Hepatic stellate cell (primary cell): ENCODE data around the gene BARX1.
"Not testable (repeated sequence)": the region's sequence is repeated elsewhere in the genome, so short reads cannot be mapped to it uniquely, and the experiment has no call there.

Source experiments
- DNase-seq: peaks from one replicate; pipeline ENCODE4 v3.0.0; 2011; ENCODE audit warnings: low spot score

Gene BARX1

GRCh38 chr9:93965830-93966577 is 10.8 kb upstream of the BARX1 start:
- DNase-seq, result peak; percentile 1

- DNase-seq, result peak; percentile 2
Measured at GRCh38 chr9:93964685-93965084, 9.5 kb upstream of the BARX1 start.

GRCh38 chr9:93963969-93964368 is 8.8 kb upstream of the BARX1 start:
- peak; percentile 2 for DNase-seq

GRCh38 chr9:93963489-93963888 is 8.3 kb upstream of the BARX1 start:
- not testable (repeated sequence) for DNase-seq

GRCh38 chr9:93962561-93963440 is 7.6 kb upstream of the BARX1 start:
- DNase-seq, result peak; percentile 87

GRCh38 chr9:93962017-93962416 is 6.9 kb upstream of the BARX1 start:
- DNase-seq, result no peak

- no peak for DNase-seq
Measured at GRCh38 chr9:93960971-93961841, 6.1 kb upstream of the BARX1 start.

- DNase-seq, result no peak
Measured at GRCh38 chr9:93960221-93960970, 5.2 kb upstream of the BARX1 start.

- no peak for DNase-seq
Measured at GRCh38 chr9:93959739-93960154, 4.6 kb upstream of the BARX1 start.

GRCh38 chr9:93958819-93959682 is 3.9 kb upstream of the BARX1 start:
- no peak for DNase-seq

- no peak for DNase-seq
Measured at GRCh38 chr9:93958121-93958818, 3.1 kb upstream of the BARX1 start.

- no peak for DNase-seq
Measured at GRCh38 chr9:93955981-93956784, 1.0 kb upstream of the BARX1 start.

- DNase-seq, result no peak
Measured at GRCh38 chr9:93954434-93955061, 607 bp downstream of the BARX1 start.

- DNase-seq, result no peak
Measured at GRCh38 chr9:93953496-93954433, 1.4 kb downstream of the BARX1 start.

- no peak for DNase-seq
Measured at GRCh38 chr9:93952784-93953495, 2.2 kb downstream of the BARX1 start.

- no peak for DNase-seq
Measured at GRCh38 chr9:93952119-93952783, 2.9 kb downstream of the BARX1 start.
